Coronary artery (tissue), 2 donors: ENCODE results near the gene CPT1C.

Experiments
- DNase-seq: peaks from one replicate; pipeline ENCODE4 v3.0.0-alpha.2; 2017; ENCODE audit warnings: low spot score
- H3K27ac ChIP-seq, 2 donors: fragments of 200-600 bp; sonication (generic); one replicate each; pipeline ENCODE4 v1.5.1; 2016 to 2019
- H3K4me3 ChIP-seq: fragments of 200-600 bp; sonication (generic); 2 replicates; pipeline ENCODE4 v1.5.1; 2016; ENCODE audit warnings: mild to moderate bottlenecking, moderate library complexity
- CTCF ChIP-seq: fragments of 200-600 bp; sonication (generic); IDR thresholded peaks from one replicate; pipeline ENCODE4 v1.5.1; 2019; ENCODE audit warnings: antibody characterized with exemption

Gene CPT1C

GRCh38 chr19:49677901-49678674, 12.8 kb upstream of the CPT1C start:
- no peak for DNase-seq
- peak overlapping the region; percentile 86 to 97 for H3K27ac ChIP-seq
- TF ChIP-seq CTCF = peak; percentile 39
- H3K4me3 ChIP-seq = peak overlapping the region; percentile 97

- H3K27ac ChIP-seq = no peak overlapping the region
- TF ChIP-seq CTCF = no peak
- no peak for DNase-seq
- no peak overlapping the region for H3K4me3 ChIP-seq
These were observed 11.7 kb upstream of the CPT1C start for GRCh38 chr19:49678985-49679770.

- no peak for TF ChIP-seq CTCF
- no peak for DNase-seq
- H3K27ac ChIP-seq = peak overlapping the region; percentile 29 to 74
- H3K4me3 ChIP-seq = peak overlapping the region; percentile 49
These were observed 11.0 kb upstream of the CPT1C start for GRCh38 chr19:49679771-49680413.

GRCh38 chr19:49680421-49681351, 10.2 kb upstream of the CPT1C start:
- H3K4me3 ChIP-seq = peak overlapping the region; percentile 49
- peak; percentile 100 for TF ChIP-seq CTCF
- H3K27ac ChIP-seq = peak overlapping the region; percentile 29 to 74
- no peak for DNase-seq

GRCh38 chr19:49681830-49682229, 9.1 kb upstream of the CPT1C start:
- no peak overlapping the region for H3K4me3 ChIP-seq
- no peak for DNase-seq
- H3K27ac ChIP-seq = no peak overlapping the region
- TF ChIP-seq CTCF = no peak

GRCh38 chr19:49682274-49682673, 8.6 kb upstream of the CPT1C start:
- no peak for TF ChIP-seq CTCF
- no peak overlapping the region for H3K4me3 ChIP-seq
- no peak overlapping the region for H3K27ac ChIP-seq
- no peak for DNase-seq
